Transverse colon (tissue), 4 donors: ENCODE measurements around the gene GPR89B. TPM values are rescaled to one million over a fixed set of nuclear protein-coding genes. Genes with fewer than 3 reads are reported as not detected.
"Not testable (repeated sequence)": the region's sequence is repeated elsewhere in the genome, so short reads cannot be mapped to it uniquely, and the experiment has no call there.

ENCODE experiments used
- DNase-seq: peaks from one replicate; pipeline ENCODE4 v3.0.0-alpha.2; 2019
- H3K27ac ChIP-seq, 4 donors: fragments of 200-600 bp; sonication (generic); 2 replicates each; pipeline ENCODE4 v1.5.1; 2016 to 2018; ENCODE audit warnings: inconsistent platforms in 4 of 4
- H3K27me3 ChIP-seq: fragments of 200-600 bp; sonication (generic); 2 replicates; pipeline ENCODE4 v1.5.1; 2017; ENCODE audit warnings: inconsistent platforms
- H3K36me3 ChIP-seq, 4 donors: fragments of 200-600 bp; sonication (generic); 2 replicates each; pipeline ENCODE4 v1.5.1; 2017 to 2019; ENCODE audit warnings: inconsistent platforms in 4 of 4
- H3K4me1 ChIP-seq, 4 donors: fragments of 200-600 bp; sonication (generic); 2 replicates each; pipeline ENCODE4 v1.5.1; 2017 to 2020; ENCODE audit warnings: inconsistent platforms in 4 of 4
- H3K4me3 ChIP-seq, 4 donors: fragments of 200-600 bp; sonication (generic); 1 replicate in 1 of 4; 2 replicates in 3 of 4; pipeline versions ENCODE4 v1.5.1 to v1.6.1; 2017 to 2019; ENCODE audit warnings: inconsistent platforms in 4 of 4
- H3K9me3 ChIP-seq, 2 donors: fragments of 200-600 bp; sonication (generic); 2 replicates each; pipeline ENCODE4 v1.5.1; 2017 to 2019; ENCODE audit warnings: inconsistent platforms in 2 of 2
- POLR2A ChIP-seq: fragments of 450-650 bp; IDR thresholded peaks from one replicate; pipeline ENCODE4 v1.6.1; 2016; ENCODE audit warnings: antibody characterized with exemption, mild to moderate bottlenecking, moderate library complexity
- POLR2AphosphoS5 ChIP-seq, 3 donors: sonication (generic); formaldehyde crosslinking; IDR thresholded peaks; one replicate each; pipeline ENCODE4 v1.6.1; 2016; ENCODE audit warnings: antibody characterized with exemption in 3 of 3
- WGBS, 2 donors: methylation state at CpG; one replicate each; pipeline ENCODE4 v1.1.5; 2018; ENCODE audit warnings: low coverage in 1 of 2; 5-methylcytosine and 5-hydroxymethylcytosine counted together
- in situ Hi-C, 4 donors: fragments of 200-750 bp; cut with MboI; loops; one replicate each; pipeline versions ENCODE4 v1.15.0 to v1.15.1; 2017; ENCODE audit warnings: low sequenced_read_pairs in 3 of 4, low pct_ligation_motif_present in 1 of 4, low pct_unique_long_range_greater_than_20kb in 1 of 4
- intact Hi-C: fragments of 100-400 bp; cut with DNase I; formaldehyde crosslinking; loops from one replicate; pipeline ENCODE4 v1.15.1; 2023; ENCODE audit warnings: low total_unique reads
- small RNA-seq, 4 donors: library from RNA; depleted of rRNA; stranded (forward); fragments of <200 nt; gene quantifications; one replicate each; pipeline ENCODE3, GENCODE V24; 2016
- total RNA-seq, 4 donors: library from RNA; depleted of rRNA; stranded (reverse); fragments of >200 nt; gene quantifications; one replicate each; pipeline ENCODE4 v1.1.0, GENCODE V29; 2016

The GPR89B gene
- total RNA-seq, 4 donors from 2014 or later = 5.0 to 30.8 (median 12.5) TPM

DNA sequence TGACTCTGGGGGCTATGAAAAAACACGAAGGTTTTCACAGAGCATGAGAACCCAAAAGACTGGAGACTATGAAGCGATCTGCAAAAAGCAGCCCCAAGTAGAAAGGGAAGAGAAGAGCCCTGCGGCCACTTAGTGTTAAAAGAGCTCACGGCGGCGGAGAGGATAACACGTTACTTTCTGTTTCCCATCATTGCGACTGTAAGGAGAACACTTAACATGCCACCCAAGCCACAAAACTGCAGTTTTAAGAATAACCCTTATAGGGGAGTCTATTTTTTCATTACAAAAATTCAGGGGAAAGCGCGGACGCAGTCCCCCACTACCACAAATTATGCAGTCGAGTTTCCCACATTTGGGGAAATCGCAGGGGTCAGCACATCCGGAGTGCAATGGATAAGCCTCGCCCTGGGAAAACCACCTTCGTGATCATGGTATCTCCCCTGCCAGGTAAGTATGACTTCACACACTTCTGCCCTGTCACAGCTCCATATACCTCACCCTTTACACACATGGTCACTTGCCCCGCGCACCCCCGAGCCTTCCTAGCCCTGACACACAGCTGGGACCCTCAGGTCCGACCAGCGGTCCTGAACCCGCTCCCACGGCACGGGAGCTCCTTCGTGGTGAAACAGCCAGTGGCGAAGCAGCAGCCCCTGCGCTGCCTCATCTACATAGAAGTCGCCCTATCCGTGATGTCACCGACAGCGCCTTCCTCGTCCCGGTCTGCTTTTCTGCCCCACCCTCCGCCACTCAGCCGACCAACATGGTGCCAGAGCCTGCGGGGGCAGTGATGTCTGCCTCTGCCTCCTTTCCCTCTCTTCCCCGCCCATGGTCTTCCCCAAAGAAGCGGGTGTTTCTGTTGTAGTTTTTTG is 110.5 kb downstream of the GPR89B start:
- H3K9me3 ChIP-seq, H3K27me3 ChIP-seq, in situ Hi-C loops, H3K36me3 ChIP-seq, intact Hi-C loops, H3K4me1 ChIP-seq: not testable (repeated sequence)
- Histone ChIP-seq H3K4me3 (peak overlapping the region in 3 of 4 donors; percentile 27 to 47 (median 34)), H3K27ac (peak overlapping the region; percentile 61 to 75 (median 69))
- 0 to 1% methylated on average over 11 to 18 of the region's 38 CpGs for WGBS, 2 donors
- TF ChIP-seq POLR2AphosphoS5 (IDR thresholded peaks at IDR 0.05) (peak; percentile 87 to 98 (median 92)), POLR2A (peak; percentile 95)
- DNase-seq = peak; percentile 69

Small RNA genes lying within 50 kb of the gene (small RNA-seq; reads per million reads assigned to genes)
- gene RNU1-129P (0 reads per million in 4 donors), gene RNVU1-7 (6.3 to 201 (median 40.1) reads per million in 4 donors)

Other genes starting within 250 kb of the GPR89B start
- 100 to 1,000 TPM in 1 of 4 donors, 1 to 10 TPM in 2, under 1 TPM in 1; 0.75 to 119 (median 1.6) TPM for gene GJA5, start 167.8 kb upstream of the GPR89B start, total RNA-seq
- gene GJA8, start 25.6 kb upstream of the GPR89B start, total RNA-seq = not detected
- gene NBPF11, start 223.9 kb downstream of the GPR89B start, total RNA-seq = 10 to 100 TPM in 3 of 4 donors, 1 to 10 TPM in 1; 10.0 to 27.3 (median 18.7) TPM